ENCODE results near the gene ZNF302. TPM values are rescaled to one million over a fixed set of nuclear protein-coding genes. Genes with fewer than 3 reads are reported as not detected.
"Not testable (repeated sequence)": the region's sequence is repeated elsewhere in the genome, so short reads cannot be mapped to it uniquely, and the experiment has no call there.

The ZNF302 gene
- polyA plus RNA-seq, 1 donor from 2014 or later: 107 TPM

DNA sequence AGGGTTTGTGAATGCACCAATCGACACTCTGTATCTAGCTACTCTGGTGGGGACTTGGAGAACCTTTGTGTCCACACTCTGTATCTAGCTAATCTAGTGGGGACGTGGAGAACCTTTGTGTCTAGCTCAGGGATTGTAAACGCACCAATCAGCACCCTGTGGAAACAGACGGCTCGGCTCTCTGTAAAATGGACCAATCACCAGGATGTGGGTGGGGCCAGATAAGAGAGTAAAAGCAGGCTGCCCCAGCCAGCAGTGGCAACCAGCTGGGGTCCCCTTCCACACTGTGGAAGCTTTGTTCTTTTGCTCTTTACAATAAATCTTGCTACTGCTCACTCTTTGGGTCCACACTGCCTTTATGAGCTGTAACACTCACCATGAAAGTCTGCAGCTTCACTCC lies 8.8 kb upstream of the ZNF302 start:
- H3K9me2 ChIP-seq (ENCODE audit: insufficient read depth, low read length); H3F3A ChIP-seq (ENCODE audit: insufficient read depth, low read length, poor library complexity, severe bottlenecking); H2AFZ ChIP-seq (ENCODE audit: low read depth, low read length); H3K4me2 ChIP-seq (ENCODE audit: low read length); H3K36me3 ChIP-seq (ENCODE audit: insufficient read depth, low read length); H3K79me2 ChIP-seq (replicated peaks; ENCODE audit: insufficient read depth, low read length); H3K9me3 ChIP-seq (ENCODE audit: low read length); H4K20me1 ChIP-seq (ENCODE audit: insufficient read depth); H3K27me3 ChIP-seq (ENCODE audit: insufficient read depth, low read depth, low read length); H3K27ac ChIP-seq (ENCODE audit: low read length); H3K9ac ChIP-seq (ENCODE audit: low read length); H3K4me3 ChIP-seq (ENCODE audit: low read length): not testable (repeated sequence)

DNA sequence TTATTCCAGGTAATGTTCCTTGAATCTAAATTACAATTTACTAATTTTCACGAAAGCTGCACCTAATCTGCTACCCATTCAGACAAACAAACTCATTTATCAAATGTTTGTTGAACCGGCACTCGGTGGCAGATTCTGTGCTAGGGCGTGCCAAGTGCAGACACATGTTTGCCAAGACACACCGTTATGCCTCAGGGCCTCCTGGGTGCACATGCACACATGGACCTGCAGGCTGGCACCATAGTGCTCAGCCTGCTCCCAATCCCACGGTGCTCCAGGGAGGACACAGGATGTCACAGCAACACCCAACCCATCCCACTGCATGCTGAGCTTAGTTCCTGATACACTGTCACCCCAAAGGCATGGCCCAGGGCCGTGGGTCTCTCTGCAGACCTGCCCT lies 8.2 kb upstream of the ZNF302 start:
- TF ChIP-seq, protein P1, sequence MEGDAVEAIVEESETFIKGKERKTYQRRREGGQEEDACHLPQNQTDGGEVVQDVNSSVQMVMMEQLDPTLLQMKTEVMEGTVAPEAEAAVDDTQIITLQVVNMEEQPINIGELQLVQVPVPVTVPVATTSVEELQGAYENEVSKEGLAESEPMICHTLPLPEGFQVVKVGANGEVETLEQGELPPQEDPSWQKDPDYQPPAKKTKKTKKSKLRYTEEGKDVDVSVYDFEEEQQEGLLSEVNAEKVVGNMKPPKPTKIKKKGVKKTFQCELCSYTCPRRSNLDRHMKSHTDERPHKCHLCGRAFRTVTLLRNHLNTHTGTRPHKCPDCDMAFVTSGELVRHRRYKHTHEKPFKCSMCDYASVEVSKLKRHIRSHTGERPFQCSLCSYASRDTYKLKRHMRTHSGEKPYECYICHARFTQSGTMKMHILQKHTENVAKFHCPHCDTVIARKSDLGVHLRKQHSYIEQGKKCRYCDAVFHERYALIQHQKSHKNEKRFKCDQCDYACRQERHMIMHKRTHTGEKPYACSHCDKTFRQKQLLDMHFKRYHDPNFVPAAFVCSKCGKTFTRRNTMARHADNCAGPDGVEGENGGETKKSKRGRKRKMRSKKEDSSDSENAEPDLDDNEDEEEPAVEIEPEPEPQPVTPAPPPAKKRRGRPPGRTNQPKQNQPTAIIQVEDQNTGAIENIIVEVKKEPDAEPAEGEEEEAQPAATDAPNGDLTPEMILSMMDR (IDR thresholded peaks at IDR 0.05; ENCODE audit: poor library complexity, severe bottlenecking): no peak
- TF ChIP-seq RAD21 (conservative IDR thresholded peaks at IDR 0.05): no peak
- TF ChIP-seq EP300 (conservative IDR thresholded peaks at IDR 0.05; ENCODE audit: poor library complexity, severe bottlenecking): no peak
- TF ChIP-seq POLR2AphosphoS5 (IDR thresholded peaks at IDR 0.05): no peak
- no peak for TF ChIP-seq MXI1 (conservative IDR thresholded peaks at IDR 0.05; ENCODE audit: poor library complexity, severe bottlenecking)
- TF ChIP-seq REST (IDR thresholded peaks at IDR 0.05; ENCODE audit: borderline replicate concordance): no peak
- no peak for TF ChIP-seq EZH2 (IDR thresholded peaks at IDR 0.05; ENCODE audit: borderline replicate concordance, insufficient read depth, low read length, poor library complexity, severe bottlenecking)
- no peak for TF ChIP-seq TAF1 (IDR thresholded peaks at IDR 0.05; ENCODE audit: low read depth)
- no peak for TF ChIP-seq SMC3 (conservative IDR thresholded peaks at IDR 0.05; ENCODE audit: poor library complexity)
- H3K79me2 ChIP-seq (replicated peaks; ENCODE audit: insufficient read depth, low read length): no peaks in the 10 kb centered on the region
- H3K4me3 ChIP-seq (ENCODE audit: low read length): no peak overlapping the region
- H3K4me2 ChIP-seq (ENCODE audit: low read length): no peak overlapping the region
- H3K9me2 ChIP-seq (ENCODE audit: insufficient read depth, low read length): no peaks in the 10 kb centered on the region
- H4K20me1 ChIP-seq (ENCODE audit: insufficient read depth): no peaks in the 10 kb centered on the region
- H3K27me3 ChIP-seq (ENCODE audit: insufficient read depth, low read depth, low read length): no peaks in the 10 kb centered on the region
- H3K9me3 ChIP-seq (ENCODE audit: low read length): no peaks in the 10 kb centered on the region
- no peaks in the 10 kb centered on the region for H3F3A ChIP-seq (ENCODE audit: insufficient read depth, low read length, poor library complexity, severe bottlenecking)
- no peak overlapping the region for H2AFZ ChIP-seq (ENCODE audit: low read depth, low read length)
- no peaks in the 10 kb centered on the region for H3K36me3 ChIP-seq (ENCODE audit: insufficient read depth, low read length)
- no peak overlapping the region for H3K9ac ChIP-seq (ENCODE audit: low read length)
- H3K27ac ChIP-seq (ENCODE audit: low read length): no peak overlapping the region

GRCh38 chr19:34671972-34672371 lies 5.5 kb upstream of the ZNF302 start:
- no peaks in the 10 kb centered on the region for H4K20me1 ChIP-seq (ENCODE audit: insufficient read depth)
- no peaks in the 10 kb centered on the region for H3K79me2 ChIP-seq (replicated peaks; ENCODE audit: insufficient read depth, low read length)
- H3K4me2 ChIP-seq (ENCODE audit: low read length): no peak overlapping the region
- H3K27ac ChIP-seq (ENCODE audit: low read length): no peak overlapping the region
- H3K4me3 ChIP-seq (ENCODE audit: low read length): no peak overlapping the region
- no peak for TF ChIP-seq SMC3 (conservative IDR thresholded peaks at IDR 0.05; ENCODE audit: poor library complexity)
- TF ChIP-seq TAF1 (IDR thresholded peaks at IDR 0.05; ENCODE audit: low read depth): no peak
- TF ChIP-seq POLR2AphosphoS5 (IDR thresholded peaks at IDR 0.05): no peak
- no peak for TF ChIP-seq REST (IDR thresholded peaks at IDR 0.05; ENCODE audit: borderline replicate concordance)
- TF ChIP-seq, protein P1 (IDR thresholded peaks at IDR 0.05; ENCODE audit: poor library complexity, severe bottlenecking): no peak
- TF ChIP-seq EP300 (conservative IDR thresholded peaks at IDR 0.05; ENCODE audit: poor library complexity, severe bottlenecking): no peak
- TF ChIP-seq RAD21 (conservative IDR thresholded peaks at IDR 0.05): no peak
- TF ChIP-seq EZH2 (IDR thresholded peaks at IDR 0.05; ENCODE audit: borderline replicate concordance, insufficient read depth, low read length, poor library complexity, severe bottlenecking): no peak
- no peak for TF ChIP-seq MXI1 (conservative IDR thresholded peaks at IDR 0.05; ENCODE audit: poor library complexity, severe bottlenecking)
- no peaks in the 10 kb centered on the region for H3K27me3 ChIP-seq (ENCODE audit: insufficient read depth, low read depth, low read length)
- H2AFZ ChIP-seq (ENCODE audit: low read depth, low read length): no peak overlapping the region
- no peaks in the 10 kb centered on the region for H3K9me3 ChIP-seq (ENCODE audit: low read length)
- no peaks in the 10 kb centered on the region for H3K36me3 ChIP-seq (ENCODE audit: insufficient read depth, low read length)
- H3F3A ChIP-seq (ENCODE audit: insufficient read depth, low read length, poor library complexity, severe bottlenecking): peaks cover 4% of the 10 kb centered on the region
- H3K9ac ChIP-seq (ENCODE audit: low read length): no peak overlapping the region
- no peaks in the 10 kb centered on the region for H3K9me2 ChIP-seq (ENCODE audit: insufficient read depth, low read length)
